Measurements from ENCODE around the gene SLC1A3.

The SLC1A3 gene

DNA sequence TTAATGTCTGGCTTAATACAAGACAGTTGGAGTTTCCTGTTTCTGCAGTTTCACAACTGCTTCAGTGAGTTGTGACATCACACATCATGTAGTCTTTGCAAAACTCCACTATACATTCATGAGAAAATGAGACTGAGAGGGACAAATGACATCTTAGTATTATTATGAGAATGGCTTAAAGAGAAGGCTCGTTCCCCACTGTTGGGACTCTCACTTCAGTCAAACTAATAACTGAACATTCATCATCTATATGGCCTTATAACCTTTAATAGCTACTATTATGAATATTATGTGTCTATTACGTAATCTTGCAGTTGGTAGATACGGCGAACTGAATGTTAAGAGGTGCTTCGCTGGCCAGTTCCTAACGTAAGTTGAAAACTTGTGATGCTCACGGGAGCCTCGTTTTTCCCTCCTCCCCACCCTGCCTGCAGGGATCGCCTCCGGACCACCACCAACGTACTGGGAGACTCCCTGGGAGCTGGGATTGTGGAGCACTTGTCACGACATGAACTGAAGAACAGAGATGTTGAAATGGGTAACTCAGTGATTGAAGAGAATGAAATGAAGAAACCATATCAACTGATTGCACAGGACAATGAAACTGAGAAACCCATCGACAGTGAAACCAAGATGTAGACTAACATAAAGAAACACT is 79.4 kb downstream of the SLC1A3 start:
- no peak for DNase-seq (ENCODE audit: low read depth)

DNA sequence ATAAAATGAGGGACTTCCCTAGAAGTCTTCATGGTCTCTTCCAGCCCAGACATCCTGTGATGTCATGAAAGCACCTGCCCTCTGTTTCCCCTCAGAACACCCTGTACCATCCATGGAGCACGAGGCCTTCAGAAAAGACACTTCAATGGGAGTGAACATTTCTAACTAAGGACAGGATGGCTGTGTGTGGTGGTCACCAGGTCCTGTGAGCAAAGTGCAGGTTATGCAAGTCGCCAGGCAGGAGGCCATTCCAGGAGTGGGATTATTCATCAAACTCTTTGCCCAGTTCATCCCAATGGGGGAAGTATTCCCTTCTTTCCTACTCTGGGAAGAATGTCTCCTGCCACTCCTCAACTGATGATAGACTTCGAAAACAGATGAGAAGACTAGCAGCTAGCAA is 80.5 kb downstream of the SLC1A3 start:
- DNase-seq (ENCODE audit: low read depth): no peak

DNA sequence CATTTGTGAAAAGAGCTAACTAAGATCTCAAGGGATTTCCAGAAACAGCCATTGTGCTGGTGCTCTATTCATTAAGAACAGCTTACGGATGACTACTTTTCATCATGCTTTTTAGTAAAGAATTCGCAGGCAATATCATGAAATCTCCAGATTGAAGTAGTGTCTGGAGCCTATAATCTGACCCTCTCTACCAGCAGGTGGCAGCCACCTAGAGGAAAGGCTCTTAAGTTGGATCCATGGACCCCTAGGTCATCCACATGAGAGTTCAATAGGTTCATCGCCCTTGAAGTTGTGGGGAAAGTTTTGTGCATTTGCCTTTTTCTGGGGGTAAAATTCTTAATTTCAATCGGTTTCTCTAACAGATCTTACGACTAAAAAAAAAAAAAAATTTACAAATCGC is 82.3 kb downstream of the SLC1A3 start:
- no peak for DNase-seq (ENCODE audit: low read depth)

DNA sequence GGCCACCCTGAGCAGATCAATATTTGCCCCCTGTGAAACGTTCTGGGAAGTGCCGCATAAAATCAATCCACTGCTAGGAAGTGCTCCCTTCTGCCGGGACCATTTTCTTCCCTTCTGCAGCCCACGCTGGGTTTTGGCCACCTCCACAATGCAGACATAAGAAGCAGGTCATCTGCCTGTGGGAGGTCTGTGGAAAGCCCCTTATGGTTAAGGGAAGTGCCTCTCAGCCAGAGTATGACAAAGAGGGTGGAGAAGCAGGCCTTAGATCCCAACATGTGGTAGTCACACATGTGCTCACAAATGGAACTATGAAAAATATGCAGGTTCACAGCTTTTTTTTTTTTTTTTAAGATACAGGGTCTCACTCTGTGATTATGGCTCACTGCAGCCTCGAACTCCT is 82.8 kb downstream of the SLC1A3 start:
- no peak for DNase-seq (ENCODE audit: low read depth)

DNA sequence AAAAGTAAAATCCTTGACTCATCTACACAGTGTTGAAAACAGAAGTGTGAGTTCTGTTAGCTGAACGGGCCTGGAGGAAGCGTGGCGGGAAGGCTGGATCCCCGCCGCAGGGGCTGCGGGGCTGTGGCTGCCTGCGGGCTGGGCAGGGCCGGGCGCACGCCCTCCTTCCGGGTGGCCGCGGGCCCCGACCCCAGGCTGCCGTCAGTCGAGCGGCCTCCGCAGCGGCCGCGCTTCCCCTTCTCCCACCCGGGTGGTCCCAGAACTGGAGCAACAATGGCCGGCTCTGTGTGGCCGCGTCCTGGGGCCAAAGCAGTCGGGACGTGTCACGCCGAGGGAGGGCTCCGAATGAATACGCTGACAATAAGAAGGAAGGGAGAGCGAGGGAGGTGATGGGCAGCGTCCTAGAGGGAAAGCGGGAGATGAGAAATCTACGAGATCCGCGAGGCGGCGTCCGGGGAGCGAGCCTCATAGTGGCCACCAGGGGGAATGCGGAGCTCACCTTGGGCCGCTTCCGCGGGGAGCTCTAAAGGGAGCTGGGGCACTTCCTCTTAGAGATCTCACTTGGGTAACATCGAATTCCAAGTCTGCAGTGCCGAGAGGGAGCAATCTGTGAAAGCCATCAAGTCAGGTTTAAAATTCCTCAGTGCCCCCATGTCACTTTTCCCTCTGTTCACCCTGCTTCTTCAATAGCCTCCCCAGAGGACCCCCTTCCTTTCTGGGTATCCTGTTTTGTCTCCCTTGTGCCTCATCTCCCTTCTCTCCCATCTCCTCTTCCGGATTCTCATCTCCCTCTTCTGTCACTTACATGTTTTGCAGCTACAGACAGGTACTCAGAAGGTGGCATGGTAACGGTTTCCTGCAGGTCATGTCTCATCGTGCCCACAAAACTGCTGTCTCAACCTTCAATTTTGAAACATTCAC is 83.9 kb downstream of the SLC1A3 start:
- peak; percentile 60 for DNase-seq (ENCODE audit: low read depth)

DNA sequence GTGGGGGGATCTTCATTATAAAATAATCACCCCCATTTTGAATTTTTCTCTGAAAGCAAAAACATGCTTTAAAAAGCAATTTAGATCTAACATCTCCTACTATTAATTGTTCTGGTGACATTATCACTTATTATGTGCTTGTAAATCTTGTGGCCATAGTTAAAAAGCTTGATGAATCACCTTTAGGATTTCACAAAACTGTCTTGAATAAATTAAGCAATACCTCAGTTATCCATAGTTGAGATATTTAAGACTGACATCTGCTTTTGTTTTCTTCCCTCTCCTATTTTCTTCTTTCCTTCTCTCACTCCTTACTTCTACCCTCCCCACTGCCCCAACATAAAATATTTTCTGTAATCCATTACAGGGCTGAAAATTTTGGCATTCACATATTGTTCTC is 84.8 kb downstream of the SLC1A3 start:
- no peak for DNase-seq (ENCODE audit: low read depth)

DNA sequence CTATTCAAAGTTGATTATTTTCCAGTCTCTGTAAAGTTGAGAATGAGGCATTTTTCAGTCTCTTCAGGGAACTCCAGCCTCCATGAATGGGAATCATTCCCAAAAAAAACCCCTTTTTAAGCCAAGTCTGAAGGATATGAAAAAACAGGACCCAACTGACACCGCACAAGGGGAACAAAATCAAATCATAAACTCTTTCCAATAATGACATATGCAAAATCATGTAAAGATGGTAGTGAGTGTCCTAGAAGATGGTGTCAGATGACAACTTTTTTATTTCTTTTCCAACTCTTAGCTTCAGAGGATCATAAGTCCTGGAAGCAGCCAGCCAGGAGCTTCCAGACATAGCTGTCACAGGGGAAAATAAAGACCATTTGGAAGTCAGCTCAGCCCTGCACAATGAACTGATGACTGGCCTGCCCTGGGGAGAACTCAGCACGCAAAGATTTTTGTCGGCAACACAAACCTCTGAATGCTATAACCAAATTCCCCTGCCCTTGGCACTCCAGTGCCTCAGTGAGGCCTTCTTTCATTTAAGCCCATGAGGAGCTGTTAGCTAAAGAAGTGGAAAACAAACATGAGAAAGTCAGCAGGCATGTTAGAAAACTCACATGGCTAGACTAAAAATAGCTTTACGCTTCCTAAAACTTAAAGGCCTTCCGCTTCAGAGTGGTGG is 85.4 kb downstream of the SLC1A3 start:
- DNase-seq (ENCODE audit: low read depth): no peak

DNA sequence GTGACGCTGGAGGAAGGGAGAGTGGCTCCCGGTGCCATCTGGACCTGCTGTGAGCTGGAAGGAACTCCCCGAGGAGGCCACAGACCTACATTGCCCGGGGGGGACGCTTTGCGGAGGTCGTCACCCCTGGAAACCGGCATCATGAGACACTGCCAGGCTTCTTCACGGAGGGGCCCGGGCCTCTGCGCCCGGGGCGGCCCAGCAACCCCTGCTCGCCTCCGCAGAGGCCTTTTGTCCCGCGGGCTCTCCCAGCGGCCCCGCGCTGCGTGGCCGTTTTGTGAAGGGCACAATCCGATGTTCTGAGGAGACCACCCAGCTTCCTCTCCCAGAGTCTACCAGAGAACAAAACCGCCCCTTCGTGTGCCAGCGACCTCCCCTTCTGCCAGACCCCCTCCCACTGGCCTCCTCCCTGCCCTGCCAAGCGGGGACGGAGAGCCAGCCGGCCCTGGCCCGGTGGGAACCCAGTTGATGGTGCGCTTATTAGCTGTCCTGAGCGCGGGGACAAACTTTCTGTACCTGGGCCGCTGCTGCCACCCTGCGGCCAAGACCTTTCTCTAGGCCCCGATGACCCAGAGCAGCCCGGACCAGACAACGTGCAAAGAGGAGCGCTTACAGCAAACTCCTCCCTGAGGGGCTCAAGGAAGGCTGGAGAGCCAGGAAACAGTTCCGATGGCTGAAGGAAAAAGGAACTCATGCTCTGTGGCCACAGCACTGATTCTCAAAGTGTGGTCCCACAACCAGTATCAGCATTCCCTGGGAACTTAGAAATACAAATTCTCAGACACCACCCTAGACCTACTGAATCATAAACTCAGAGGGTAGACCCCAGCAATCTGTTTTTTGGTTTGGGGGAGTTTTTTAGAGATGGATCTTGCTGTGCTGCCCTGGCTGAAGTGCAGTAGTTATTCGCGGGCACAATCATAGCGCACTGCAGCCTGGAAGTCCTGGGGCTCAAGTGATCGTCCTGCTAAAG is 86.7 kb downstream of the SLC1A3 start:
- peak; percentile 20 for DNase-seq (ENCODE audit: low read depth)

DNA sequence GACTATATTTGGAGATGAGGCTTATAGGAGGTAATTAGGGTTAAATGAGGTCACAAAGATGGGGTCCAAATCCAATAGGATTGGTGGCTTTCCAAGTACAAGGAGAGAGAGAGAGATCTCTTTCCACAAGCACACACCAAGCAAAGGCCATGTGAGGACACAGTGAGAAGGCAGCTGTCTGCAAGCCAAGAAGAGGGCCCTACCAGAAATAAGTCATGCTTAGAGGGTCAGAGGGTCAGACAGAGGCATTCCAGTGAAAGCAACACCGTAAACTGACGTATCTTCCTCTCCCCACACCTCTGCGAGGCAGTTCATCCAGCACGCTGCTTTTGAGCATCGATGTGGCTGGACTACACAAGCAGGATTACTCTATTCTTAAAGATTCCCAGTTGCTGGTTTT is 87.9 kb downstream of the SLC1A3 start:
- DNase-seq (ENCODE audit: low read depth): no peak

DNA sequence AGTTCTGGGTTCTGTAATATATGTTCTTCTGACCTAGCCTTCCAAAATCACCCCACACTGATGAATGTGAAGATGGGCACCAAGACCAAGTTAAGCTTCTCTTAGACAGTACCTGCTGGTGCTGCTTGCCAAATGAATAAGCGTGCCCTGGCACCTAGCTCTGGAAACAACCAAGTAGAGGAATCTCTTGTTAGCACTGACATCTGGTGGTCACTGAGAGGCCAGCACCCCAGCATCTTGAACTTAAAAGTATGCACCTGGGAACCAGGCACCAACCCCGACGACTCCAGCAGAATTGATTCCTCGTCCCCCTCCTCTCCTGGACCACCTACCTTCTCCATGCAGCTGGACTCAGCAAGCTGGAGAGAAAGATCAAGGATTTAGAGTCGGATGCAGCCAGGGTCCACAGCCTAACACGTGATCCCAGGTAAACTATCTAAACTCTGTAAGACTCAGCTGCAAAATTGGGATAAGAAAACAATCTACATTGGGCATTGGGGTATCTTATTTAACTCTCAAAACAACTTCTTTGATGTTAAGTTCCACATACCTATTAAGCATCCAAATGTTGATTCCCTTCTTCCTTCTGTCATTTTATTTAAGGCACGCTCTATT is 89.8 kb downstream of the SLC1A3 start:
- peak; percentile 16 for DNase-seq (ENCODE audit: low read depth)

DNA sequence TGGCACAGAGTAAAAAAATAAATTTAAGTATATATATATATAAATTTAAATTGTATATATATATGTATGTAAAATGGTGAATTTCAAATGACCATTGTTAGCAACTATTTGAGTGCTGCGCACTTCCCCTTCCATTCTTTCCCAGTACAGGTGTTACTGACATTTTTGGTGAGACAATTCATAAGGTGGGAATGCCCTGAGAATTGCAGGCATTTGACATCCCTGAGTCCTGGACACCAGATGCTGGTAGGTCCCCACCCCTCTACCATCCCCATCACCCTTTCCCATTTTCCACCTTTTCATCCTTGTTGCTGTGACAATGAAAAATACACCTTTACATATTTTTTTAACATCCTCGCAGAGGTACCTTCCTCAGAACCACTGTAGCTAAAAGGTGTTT is 91.6 kb downstream of the SLC1A3 start:
- DNase-seq (ENCODE audit: low read depth): no peak

DNA sequence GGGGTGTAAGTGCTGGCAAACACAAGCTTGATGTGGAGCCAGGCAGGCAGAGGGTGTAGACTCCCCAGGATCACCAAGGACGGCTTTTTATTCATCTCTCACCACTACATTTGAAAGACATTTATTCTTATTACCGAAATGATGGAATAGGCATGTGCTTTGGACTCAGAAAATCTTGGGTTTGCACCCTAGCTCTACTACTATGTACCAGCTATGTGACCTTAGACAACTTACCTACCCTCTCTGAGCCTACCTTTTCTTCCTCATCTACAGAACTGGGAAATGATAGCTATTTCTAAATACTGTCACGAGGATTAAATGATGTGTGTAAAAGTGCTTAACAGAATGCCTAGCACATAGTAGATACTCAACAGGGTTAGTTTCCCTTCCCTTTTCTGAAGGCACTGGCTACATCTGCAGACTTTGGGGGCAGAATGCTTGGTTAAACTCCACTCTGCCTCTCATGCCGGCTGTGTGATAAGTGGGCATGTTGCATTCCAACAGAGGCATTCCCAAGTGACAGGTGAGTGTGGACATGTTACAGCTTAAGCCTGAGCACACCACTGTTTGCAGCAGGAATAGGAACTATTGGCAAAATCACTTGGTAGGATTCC is 94.8 kb downstream of the SLC1A3 start:
- DNase-seq (ENCODE audit: low read depth): no peak

DNA sequence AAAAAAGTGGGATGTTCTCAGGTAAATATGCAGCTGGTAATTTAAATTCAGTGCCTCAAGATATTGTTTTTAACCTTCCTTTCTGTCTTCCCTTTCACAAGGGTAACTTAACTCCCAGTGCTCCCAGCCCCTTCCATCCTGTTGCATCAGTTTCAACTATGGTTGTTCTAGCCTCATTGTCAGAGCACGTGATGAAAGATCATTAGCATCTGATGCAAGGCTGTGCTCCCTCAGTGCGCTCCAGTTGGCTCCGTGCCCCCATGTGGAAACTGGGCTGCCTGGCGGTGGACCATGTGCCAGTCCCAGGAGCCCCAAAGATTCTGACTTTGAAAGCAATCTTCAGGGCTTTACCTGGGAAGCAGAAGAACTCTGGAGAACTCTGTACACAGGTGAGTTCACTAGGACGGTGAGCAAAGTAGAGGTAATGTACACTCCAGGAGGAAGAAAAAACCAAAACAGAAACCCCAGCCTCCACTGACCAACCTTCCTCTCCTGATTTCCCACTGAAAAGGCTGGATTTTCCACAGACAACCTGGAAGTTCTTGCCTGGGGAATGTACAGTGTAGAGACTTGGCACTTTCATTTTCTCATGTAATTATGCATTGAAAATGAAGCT is 96.9 kb downstream of the SLC1A3 start:
- no peak for DNase-seq (ENCODE audit: low read depth)

DNA sequence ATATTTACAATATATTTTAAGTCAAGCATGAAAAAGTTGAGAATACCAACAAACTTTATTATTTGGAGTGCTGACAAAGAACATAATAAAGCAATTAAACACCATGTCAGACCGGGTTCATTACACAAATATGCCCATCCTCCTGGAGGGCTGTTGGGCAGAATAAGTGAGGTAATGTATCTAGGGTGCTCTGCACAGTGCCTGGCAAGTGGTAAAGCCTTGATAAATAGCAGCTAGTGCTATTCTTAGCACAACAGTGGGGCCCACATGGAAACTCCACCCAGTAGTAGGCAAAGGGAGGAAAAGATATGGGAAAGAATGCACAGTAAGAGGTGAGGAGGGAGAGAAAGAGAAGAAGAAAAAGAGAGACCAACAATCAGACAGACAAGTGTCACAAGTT is 97.7 kb downstream of the SLC1A3 start:
- no peak for DNase-seq (ENCODE audit: low read depth)

DNA sequence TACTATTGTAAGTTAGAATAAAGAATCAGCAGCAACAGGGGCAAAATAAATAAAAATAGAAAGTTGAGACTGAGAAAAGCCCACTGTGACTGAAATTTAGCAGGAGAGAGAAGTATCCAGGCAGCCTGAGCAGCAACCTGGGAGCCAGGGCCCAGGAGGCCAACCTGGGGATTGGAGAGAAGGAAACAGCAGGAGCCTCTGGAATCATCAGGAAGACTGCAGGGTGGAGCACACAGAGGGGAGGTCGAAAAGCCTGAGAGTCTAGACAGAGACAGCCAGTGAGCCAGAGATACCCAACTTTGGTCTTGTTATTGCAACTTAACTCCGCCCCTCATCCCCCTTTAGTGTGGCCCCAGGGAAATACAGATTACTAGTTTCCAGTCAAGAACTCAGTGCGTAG is 98.6 kb downstream of the SLC1A3 start:
- DNase-seq (ENCODE audit: low read depth): no peak

DNA sequence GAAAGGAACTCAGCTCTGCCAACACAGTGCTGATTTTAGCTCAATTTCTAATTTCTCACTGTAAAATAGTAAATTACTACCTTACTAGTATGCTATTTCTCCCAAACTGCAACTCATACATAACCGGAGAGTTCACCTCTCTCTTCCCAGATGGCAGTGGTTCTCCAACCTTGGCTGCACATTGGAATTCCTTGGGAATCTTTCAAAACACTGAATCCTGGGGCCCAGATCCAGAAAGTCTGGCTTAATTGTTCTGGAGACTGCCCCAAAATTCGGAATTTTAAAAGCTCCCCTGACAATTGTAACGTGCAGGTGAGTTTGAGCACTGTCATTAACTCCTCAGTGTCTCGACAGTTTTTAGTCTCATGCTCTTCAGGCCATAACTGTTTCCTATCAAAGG is 100.3 kb downstream of the SLC1A3 start:
- DNase-seq (ENCODE audit: low read depth): no peak

DNA sequence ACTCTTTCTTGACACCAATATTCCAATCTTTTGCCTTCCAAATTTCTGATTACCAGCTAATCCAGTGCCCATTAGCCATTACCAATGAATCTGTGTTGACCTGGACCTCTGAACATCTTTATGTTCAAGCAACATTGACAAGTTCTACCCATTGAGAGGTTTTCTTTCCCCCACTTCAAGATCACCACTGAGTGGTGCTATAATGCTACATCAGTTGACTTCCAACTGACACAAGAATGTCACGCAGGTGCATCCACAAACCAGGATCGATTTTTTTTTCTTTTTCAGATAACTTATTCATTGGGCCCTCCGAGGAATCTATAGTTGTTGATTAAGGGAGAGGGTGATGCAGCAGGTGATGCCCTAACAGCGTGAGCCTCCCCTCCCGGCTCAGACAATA is 102.6 kb downstream of the SLC1A3 start:
- no peak for DNase-seq (ENCODE audit: low read depth)

DNA sequence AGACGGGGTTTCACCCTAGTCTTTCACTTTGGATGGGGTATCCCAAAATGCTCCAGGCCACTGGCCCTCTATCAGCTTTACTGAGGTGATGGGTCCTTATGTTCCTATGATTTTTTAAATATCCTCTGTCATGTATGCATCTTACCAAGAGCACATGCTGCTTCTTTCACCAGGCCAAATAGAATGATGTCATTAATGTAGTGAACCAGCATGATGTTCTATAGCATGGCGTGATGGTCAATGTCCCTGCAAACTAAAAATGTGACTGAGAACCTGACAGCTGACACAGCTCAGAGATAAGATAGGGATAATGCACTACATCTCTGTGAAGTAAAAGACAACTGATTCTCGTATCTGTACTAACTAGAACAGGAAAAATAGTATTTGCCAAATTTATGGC is 103.6 kb downstream of the SLC1A3 start:
- no peak for DNase-seq (ENCODE audit: low read depth)

DNA sequence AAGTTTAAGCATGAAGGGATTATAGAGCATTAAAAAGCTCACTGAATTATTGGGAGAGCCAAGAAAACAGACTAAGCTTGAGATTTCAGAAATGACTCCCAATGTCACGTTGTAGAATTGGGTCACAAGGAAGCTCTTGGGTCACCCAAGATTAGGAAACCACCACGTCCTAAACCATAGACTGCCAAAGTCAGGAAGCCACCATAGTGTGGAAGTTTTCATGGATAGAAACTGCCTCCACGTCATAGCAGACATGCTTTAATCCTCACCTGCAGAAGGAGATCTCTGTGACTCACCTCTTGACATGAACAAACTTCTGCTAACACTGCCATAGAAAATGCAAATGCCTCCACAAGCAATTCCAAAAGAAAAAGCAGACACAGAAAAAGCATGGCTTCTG is 106.3 kb downstream of the SLC1A3 start:
- no peak for DNase-seq (ENCODE audit: low read depth)

DNA sequence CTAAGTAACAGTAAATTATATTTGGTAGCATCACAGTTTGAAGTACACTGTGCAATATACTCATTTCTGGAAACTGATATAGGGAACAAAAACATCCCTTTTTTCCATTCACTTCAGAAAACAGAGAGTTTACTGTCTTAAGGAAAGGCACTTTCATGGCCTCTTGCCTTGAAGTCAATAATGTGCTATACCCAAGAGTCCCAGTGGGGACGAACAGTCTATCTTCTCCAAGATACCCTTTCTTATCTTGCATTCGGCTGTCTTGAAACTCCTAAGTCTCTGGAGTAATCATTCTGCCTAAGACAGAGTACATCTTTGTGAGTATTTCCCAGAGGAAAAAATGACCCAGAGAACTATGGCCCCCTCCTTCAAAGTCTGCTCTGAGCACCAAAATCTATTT is 107.1 kb downstream of the SLC1A3 start:
- no peak for DNase-seq (ENCODE audit: low read depth)
